Ascending aorta (tissue), 2 donors: ENCODE measurements around the gene VRK2. TPM values are rescaled to one million over a fixed set of nuclear protein-coding genes. Genes with fewer than 3 reads are reported as not detected.

Experiments used
- DNase-seq, 2 donors: peaks; one replicate each; pipeline ENCODE4 v3.0.0-alpha.2; 2019; ENCODE audit warnings: low spot score in 2 of 2
- H3K27ac ChIP-seq, 2 donors: fragments of 200-600 bp; sonication (generic); one replicate each; pipeline ENCODE4 v1.5.1; 2016 to 2017; ENCODE audit warnings: mild to moderate bottlenecking in 1 of 2
- H3K27me3 ChIP-seq: fragments of 200-600 bp; sonication (generic); one replicate; pipeline ENCODE4 v1.5.1; 2017
- H3K36me3 ChIP-seq, 2 donors: fragments of 200-600 bp; sonication (generic); one replicate each; pipeline ENCODE4 v1.5.1; 2016
- H3K4me1 ChIP-seq, 2 donors: fragments of 200-600 bp; sonication (generic); one replicate each; pipeline ENCODE4 v1.5.1; 2016 to 2017; ENCODE audit warnings: mild to moderate bottlenecking in 1 of 2
- H3K4me3 ChIP-seq, 2 donors: fragments of 200-600 bp; sonication (generic); one replicate each; pipeline ENCODE4 v1.5.1; 2016 to 2017; ENCODE audit warnings: mild to moderate bottlenecking in 1 of 2
- H3K9me3 ChIP-seq, 2 donors: fragments of 200-600 bp; sonication (generic); one replicate each; pipeline ENCODE4 v1.5.1; 2016
- intact Hi-C: fragments of 100-400 bp; cut with DNase I; formaldehyde crosslinking; loops from one replicate; pipeline ENCODE4 v1.15.1; 2023
- total RNA-seq: library from RNA; depleted of rRNA; stranded (reverse); fragments of >200 nt; gene quantifications from one replicate; pipeline ENCODE4 v1.1.0, GENCODE V29; 2016
- TF ChIP-seq, protein P1 (sequence below), 3 experiments: fragments of 200-600 bp in 2 of 3; fragments of 450-650 bp in 1 of 3; sonication (generic) in 2 of 3; IDR thresholded peaks; one replicate each; pipeline ENCODE4 v1.5.1; 2016 to 2019; ENCODE audit warnings: antibody characterized with exemption in 3 of 3, mild to moderate bottlenecking in 1 of 3, moderate library complexity in 1 of 3

VRK2 gene
- total RNA-seq, 1 donor from 2014 or later, result 15.8 TPM

DNA sequence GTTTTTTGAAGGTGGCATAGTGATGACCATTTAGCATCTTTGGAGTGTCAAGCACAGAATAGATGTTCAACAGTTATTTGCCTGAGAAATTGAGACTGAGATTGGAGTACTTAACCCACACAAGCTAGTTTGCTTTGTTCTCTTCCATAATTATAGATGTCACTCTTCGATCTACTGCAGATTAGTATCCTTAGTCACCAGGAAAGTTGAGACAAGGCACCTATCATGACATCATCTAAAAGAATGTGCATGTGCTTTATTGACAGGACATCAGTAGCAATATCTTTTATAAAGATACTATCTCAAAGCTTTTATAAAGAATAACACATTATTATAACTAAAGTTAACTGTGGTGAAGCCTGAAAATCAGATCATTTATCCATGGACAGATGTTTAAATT, 6.4 kb downstream of the VRK2 start:
- TF ChIP-seq, protein P1, sequence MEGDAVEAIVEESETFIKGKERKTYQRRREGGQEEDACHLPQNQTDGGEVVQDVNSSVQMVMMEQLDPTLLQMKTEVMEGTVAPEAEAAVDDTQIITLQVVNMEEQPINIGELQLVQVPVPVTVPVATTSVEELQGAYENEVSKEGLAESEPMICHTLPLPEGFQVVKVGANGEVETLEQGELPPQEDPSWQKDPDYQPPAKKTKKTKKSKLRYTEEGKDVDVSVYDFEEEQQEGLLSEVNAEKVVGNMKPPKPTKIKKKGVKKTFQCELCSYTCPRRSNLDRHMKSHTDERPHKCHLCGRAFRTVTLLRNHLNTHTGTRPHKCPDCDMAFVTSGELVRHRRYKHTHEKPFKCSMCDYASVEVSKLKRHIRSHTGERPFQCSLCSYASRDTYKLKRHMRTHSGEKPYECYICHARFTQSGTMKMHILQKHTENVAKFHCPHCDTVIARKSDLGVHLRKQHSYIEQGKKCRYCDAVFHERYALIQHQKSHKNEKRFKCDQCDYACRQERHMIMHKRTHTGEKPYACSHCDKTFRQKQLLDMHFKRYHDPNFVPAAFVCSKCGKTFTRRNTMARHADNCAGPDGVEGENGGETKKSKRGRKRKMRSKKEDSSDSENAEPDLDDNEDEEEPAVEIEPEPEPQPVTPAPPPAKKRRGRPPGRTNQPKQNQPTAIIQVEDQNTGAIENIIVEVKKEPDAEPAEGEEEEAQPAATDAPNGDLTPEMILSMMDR (IDR thresholded peaks at IDR 0.05), result no peak
- Histone ChIP-seq H3K36me3 (no peaks in the 10 kb centered on the region), H3K9me3 (no peaks in the 10 kb centered on the region), H3K27me3 (no peaks in the 10 kb centered on the region), H3K27ac (no peak overlapping the region), H3K4me3 (no peak overlapping the region), H3K4me1 (no peaks in the 10 kb centered on the region)
- DNase-seq, result no peak
- intact Hi-C loops, result no loop called here

DNA sequence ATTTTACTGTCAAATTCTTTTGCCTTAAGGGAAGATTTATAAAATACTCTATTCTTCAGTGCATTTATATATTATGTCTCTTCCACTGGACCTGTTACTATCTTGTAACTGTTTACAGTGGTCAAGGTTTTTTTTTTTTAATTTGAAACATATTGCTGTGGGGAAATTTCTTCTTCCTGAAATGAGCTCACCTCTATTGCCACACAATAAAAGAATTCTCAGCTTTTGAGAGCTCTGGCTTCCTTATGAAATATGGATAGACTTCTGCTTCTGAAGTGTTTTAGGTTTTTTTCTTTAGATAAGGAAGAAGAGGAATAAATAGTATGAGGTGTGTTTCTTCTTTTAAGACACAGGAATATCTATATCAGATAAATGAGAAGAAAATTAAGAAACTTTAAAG, 7.7 kb downstream of the VRK2 start:
- intact Hi-C loops, result no loop called here
- Histone ChIP-seq H3K9me3 (no peaks in the 10 kb centered on the region), H3K36me3 (peaks cover 0 to 6% of the 10 kb centered on the region in 2 donors), H3K27ac (no peak overlapping the region), H3K4me1 (no peaks in the 10 kb centered on the region), H3K4me3 (no peak overlapping the region), H3K27me3 (no peaks in the 10 kb centered on the region)
- TF ChIP-seq, protein P1 (IDR thresholded peaks at IDR 0.05), result no peak
- DNase-seq, result no peak

DNA sequence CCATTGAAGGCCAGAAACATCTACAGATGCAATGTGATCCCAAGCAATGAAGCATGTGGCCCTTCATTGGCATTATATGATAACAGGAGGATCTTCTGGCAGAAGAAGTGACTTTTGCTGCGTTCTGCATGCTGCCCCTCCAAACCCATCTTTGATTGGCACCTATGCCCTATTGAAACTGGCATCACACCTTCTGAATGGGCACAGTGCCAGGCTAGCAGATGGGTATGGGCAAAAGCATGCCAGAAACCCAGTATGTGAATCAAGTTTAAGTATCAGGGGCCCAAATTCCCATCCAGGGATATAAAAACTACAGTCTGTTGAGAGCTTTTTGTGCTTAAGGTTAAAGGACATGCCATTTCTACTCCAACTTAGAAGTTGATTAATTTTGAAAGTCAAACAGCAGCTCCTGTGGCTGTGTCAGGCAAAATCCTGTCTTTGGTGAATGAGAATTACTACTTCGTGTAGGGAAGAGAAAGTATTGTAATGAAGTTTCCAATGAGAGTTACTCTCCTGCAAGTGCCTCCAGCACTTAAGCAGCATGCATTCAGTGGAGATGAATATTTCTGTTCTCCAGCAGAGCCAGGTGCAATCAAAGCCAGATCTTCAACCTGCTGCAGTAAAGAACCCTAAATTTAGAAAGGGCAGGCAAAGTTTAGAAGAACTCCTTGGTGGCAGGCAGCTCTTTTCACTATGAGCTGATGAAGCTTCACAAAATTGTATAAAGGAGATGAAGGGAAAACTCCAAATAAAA, 8.6 kb downstream of the VRK2 start:
- Histone ChIP-seq H3K4me1 (no peaks in the 10 kb centered on the region), H3K27me3 (no peaks in the 10 kb centered on the region), H3K4me3 (no peak overlapping the region), H3K27ac (no peak overlapping the region), H3K9me3 (no peaks in the 10 kb centered on the region), H3K36me3 (peaks cover 4 to 6% of the 10 kb centered on the region in 2 donors)
- intact Hi-C loops, result no loop called here
- TF ChIP-seq, protein P1 (IDR thresholded peaks at IDR 0.05), result no peak
- no peak for DNase-seq

DNA sequence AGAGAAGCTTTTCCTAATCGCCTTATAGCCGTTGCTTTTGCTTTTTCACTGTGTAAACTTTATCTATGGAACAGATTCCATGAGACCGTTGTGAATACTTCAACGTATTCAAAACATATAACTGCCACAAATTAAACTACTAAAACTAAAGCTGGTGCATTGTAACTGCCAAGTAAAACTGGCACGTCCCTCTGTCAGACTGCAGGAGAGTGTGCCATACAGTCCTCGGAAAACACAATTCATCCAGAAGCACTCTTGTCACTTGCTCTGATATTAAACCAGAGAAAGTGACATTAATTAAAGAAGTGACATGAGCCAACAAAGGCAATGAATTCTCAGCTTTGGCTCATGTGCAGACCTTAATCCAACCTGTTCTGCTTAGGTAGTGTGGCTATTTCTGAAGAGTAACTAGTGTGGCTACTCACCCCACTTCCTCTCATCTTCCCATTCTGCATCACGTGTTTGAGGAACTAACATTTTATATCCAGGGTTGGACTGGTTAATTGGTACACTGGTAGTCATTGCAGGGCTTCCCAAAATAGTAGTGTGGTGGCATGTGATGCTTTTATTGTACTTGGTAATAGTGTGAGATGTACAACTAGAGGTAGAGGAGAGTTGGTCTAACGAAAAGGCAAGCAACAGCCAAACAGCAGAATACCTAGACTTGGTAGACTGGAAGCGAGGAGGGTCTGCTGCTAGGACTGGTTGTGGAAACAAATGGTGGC, 9.7 kb downstream of the VRK2 start:
- no peak for DNase-seq
- Histone ChIP-seq H3K27ac (no peak overlapping the region), H3K27me3 (no peaks in the 10 kb centered on the region), H3K9me3 (no peaks in the 10 kb centered on the region), H3K4me1 (no peaks in the 10 kb centered on the region), H3K36me3 (peaks cover 4 to 6% of the 10 kb centered on the region in 2 donors), H3K4me3 (no peak overlapping the region)
- intact Hi-C loops, result no loop called here
- TF ChIP-seq, protein P1 (IDR thresholded peaks at IDR 0.05), result no peak

DNA sequence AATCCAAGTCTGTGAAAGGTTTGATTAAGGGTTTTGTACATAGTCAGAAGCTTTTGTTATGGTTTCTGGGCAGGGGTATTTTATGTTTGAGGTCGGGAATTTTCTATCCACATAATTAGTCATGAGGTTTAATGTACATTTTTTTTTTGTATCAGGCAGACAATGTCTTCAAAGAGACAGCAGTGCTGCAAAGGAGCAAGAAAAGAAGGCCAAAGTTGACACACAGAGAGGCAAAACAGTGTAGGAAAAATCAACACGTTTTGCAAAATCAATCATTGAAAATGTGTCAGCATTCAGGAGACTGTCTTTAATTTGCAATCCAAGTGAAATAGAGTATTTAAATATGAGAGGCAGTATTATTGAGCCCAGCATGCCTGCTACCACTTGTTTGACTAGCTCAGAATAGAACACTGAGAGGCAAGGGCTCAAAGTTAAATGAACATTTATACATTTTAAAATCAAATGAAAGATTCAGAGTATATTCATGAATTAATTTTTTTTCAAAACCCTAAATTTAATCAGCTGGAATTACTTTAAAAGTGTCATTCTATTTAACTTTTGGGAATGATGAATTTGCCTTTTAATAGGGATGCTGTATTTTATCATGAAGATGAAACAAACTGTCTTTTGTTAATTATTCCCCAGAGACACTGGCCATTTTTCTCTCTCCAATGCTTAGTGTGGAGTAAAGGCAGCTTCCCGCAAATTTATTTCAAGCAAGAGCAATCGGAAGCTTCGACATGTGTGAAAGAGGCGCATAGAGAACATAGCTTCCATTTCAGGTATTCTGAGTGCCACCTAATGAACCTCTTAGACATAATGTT, 11.3 kb downstream of the VRK2 start:
- Histone ChIP-seq H3K36me3 (peaks cover 6 to 7% of the 10 kb centered on the region in 2 donors), H3K4me3 (no peak overlapping the region), H3K27me3 (no peaks in the 10 kb centered on the region), H3K27ac (no peak overlapping the region), H3K9me3 (no peaks in the 10 kb centered on the region), H3K4me1 (no peaks in the 10 kb centered on the region)
- DNase-seq, result no peak
- intact Hi-C loops, result no loop called here
- TF ChIP-seq, protein P1 (IDR thresholded peaks at IDR 0.05), result no peak
